CD14-positive monocyte (primary cell): Measurements from ENCODE around the gene HSPB9. TPM values are rescaled to one million over a fixed set of nuclear protein-coding genes. Genes with fewer than 3 reads are reported as not detected.

Experiments
- DNase-seq, 3 donors: peaks; one replicate each; pipeline ENCODE4 v3.0.0-alpha.2; 2011 to 2022
- H2AFZ ChIP-seq: 2 replicates; pipeline ENCODE4 v1.6.0; 2012; ENCODE audit warnings: mild to moderate bottlenecking, low read depth, low read length, inconsistent platforms; ENCODE audit not compliant: insufficient read depth, poor library complexity, severe bottlenecking
- H3K27ac ChIP-seq, 2 donors: 1 replicate in 1 of 2; 2 replicates in 1 of 2; pipeline ENCODE4 v1.5.1; 2012 to 2013; ENCODE audit warnings: low read length in 2 of 2, control low read depth in 1 of 2, inconsistent platforms in 1 of 2, low read depth in 1 of 2, mild to moderate bottlenecking in 1 of 2
- H3K27me3 ChIP-seq, 2 donors: one replicate each; pipeline versions ENCODE4 v1.6.0 to v1.6.1; 2011 to 2013; ENCODE audit warnings: low read length in 2 of 2; ENCODE audit not compliant: control insufficient read depth in 2 of 2, insufficient read depth in 2 of 2
- H3K36me3 ChIP-seq, 2 donors: replicated peaks in 1 of 2; 1 replicate in 1 of 2; 2 replicates in 1 of 2; pipeline versions ENCODE4 v1.5.1 to v1.6.1; 2012 to 2013; ENCODE audit warnings: low read length in 2 of 2, control low read depth in 1 of 2, inconsistent platforms in 1 of 2, mild to moderate bottlenecking in 1 of 2; ENCODE audit not compliant: insufficient read depth in 2 of 2, control insufficient read depth in 1 of 2
- H3K4me1 ChIP-seq, 2 donors: 1 replicate in 1 of 2; 2 replicates in 1 of 2; pipeline versions ENCODE4 v1.5.1 to v1.6.1; 2012 to 2013; ENCODE audit warnings: low read length in 2 of 2, control low read depth in 1 of 2, inconsistent platforms in 1 of 2, mild to moderate bottlenecking in 1 of 2, moderate library complexity in 1 of 2; ENCODE audit not compliant: insufficient read depth in 2 of 2, control insufficient read depth in 1 of 2
- H3K4me2 ChIP-seq: replicated peaks from 2 replicates; pipeline ENCODE3; 2012; ENCODE audit warnings: low read length, moderate library complexity, mild to moderate bottlenecking; ENCODE audit not compliant: poor library complexity, severe bottlenecking; ENCODE audit errors: extremely low read depth
- H3K4me3 ChIP-seq, 3 experiments: fragments of 200-600 bp in 1 of 3; sonication (generic) in 1 of 3; replicated peaks in 1 of 3; 1 replicate in 2 of 3; 2 replicates in 1 of 3; pipeline ENCODE4 v1.5.1; 2011 to 2013; ENCODE audit warnings: low read length in 3 of 3, mild to moderate bottlenecking in 3 of 3, control low read depth in 2 of 3, low read depth in 2 of 3, inconsistent platforms in 1 of 3, moderate library complexity in 1 of 3
- H3K79me2 ChIP-seq: 2 replicates; pipeline ENCODE4 v1.6.0; 2012; ENCODE audit warnings: mild to moderate bottlenecking, control low read depth, inconsistent platforms, low read length, moderate library complexity; ENCODE audit not compliant: insufficient read depth
- H3K9ac ChIP-seq: 2 replicates; pipeline ENCODE4 v1.6.0; 2017; ENCODE audit warnings: low read length, mild to moderate bottlenecking; ENCODE audit not compliant: insufficient read depth, poor library complexity, severe bottlenecking
- H3K9me3 ChIP-seq, 2 donors: replicated peaks in 1 of 2; 1 replicate in 1 of 2; 2 replicates in 1 of 2; pipeline versions ENCODE4 v1.5.1 to v1.6.1; 2012 to 2013; ENCODE audit warnings: low read length in 2 of 2, control low read depth in 1 of 2; ENCODE audit not compliant: control insufficient read depth in 1 of 2, insufficient read depth in 1 of 2
- H4K20me1 ChIP-seq: 2 replicates; pipeline ENCODE4 v1.6.0; 2012; ENCODE audit warnings: mild to moderate bottlenecking, low read length, control low read depth, moderate library complexity; ENCODE audit not compliant: insufficient read depth
- H3K27ac Mint-ChIP-seq, 7 donors: one replicate each; pipeline ENCODE4 v1.8.0; 2020; ENCODE audit warnings: mild to moderate bottlenecking in 7 of 7, mixed read lengths in 7 of 7, moderate library complexity in 6 of 7, inconsistent platforms in 2 of 7
- H3K27me3 Mint-ChIP-seq, 3 donors: one replicate each; pipeline ENCODE4 v1.8.0; 2021 to 2022; ENCODE audit warnings: low read depth in 3 of 3, mild to moderate bottlenecking in 3 of 3, mixed read lengths in 3 of 3, moderate library complexity in 3 of 3, inconsistent platforms in 1 of 3
- H3K36me3 Mint-ChIP-seq, 2 donors: one replicate each; pipeline ENCODE4 v1.8.0; 2020; ENCODE audit warnings: mixed read lengths in 2 of 2, inconsistent platforms in 1 of 2, mild to moderate bottlenecking in 1 of 2
- H3K4me1 Mint-ChIP-seq: one replicate; pipeline ENCODE4 v1.8.0; 2020; ENCODE audit warnings: mild to moderate bottlenecking, mixed read lengths
- H3K4me3 Mint-ChIP-seq, 2 donors: one replicate each; pipeline ENCODE4 v1.8.0; 2020; ENCODE audit warnings: mild to moderate bottlenecking in 2 of 2, mixed read lengths in 2 of 2, moderate library complexity in 1 of 2
- H3K9me3 Mint-ChIP-seq, 7 donors: one replicate each; pipeline ENCODE4 v1.8.0; 2020 to 2022; ENCODE audit warnings: mixed read lengths in 7 of 7, mild to moderate bottlenecking in 6 of 7, moderate library complexity in 6 of 7, inconsistent platforms in 2 of 7
- WGBS: methylation state at CpG from one replicate; pipeline ENCODE4 v1.1.5; 2013; ENCODE audit warnings: missing lambda C conversion rate; ENCODE audit not compliant: insufficient coverage; 5-methylcytosine and 5-hydroxymethylcytosine counted together
- intact Hi-C, 2 donors: fragments of 100-400 bp; cut with micrococcal nuclease; formaldehyde crosslinking; loops; one replicate each; pipeline versions ENCODE4 v1.15.0 to v1.15.1; 2023
- polyA plus RNA-seq, 3 donors: library from polyadenylated mRNA; depleted of rRNA in 1 of 3; unstranded in 2 of 3; stranded (reverse) in 1 of 3; fragments of 300-500 nt in 2 of 3; fragments of >200 nt in 1 of 3; fragmentation: Illumina TruSeq in 2 of 3; gene quantifications; 1 replicate in 2 of 3; 2 replicates in 1 of 3; pipeline ENCODE4 v1.2.3, GENCODE V29; 2012 to 2021
- TF ChIP-seq, protein P1 (sequence below): fragments of 200-600 bp; IDR thresholded peaks from one replicate; pipeline ENCODE4 v1.8.0; 2022; ENCODE audit warnings: antibody characterized with exemption, mild to moderate bottlenecking

Gene HSPB9
- polyA plus RNA-seq, 3 donors, result 0.04 TPM; not detected in 2

DNA sequence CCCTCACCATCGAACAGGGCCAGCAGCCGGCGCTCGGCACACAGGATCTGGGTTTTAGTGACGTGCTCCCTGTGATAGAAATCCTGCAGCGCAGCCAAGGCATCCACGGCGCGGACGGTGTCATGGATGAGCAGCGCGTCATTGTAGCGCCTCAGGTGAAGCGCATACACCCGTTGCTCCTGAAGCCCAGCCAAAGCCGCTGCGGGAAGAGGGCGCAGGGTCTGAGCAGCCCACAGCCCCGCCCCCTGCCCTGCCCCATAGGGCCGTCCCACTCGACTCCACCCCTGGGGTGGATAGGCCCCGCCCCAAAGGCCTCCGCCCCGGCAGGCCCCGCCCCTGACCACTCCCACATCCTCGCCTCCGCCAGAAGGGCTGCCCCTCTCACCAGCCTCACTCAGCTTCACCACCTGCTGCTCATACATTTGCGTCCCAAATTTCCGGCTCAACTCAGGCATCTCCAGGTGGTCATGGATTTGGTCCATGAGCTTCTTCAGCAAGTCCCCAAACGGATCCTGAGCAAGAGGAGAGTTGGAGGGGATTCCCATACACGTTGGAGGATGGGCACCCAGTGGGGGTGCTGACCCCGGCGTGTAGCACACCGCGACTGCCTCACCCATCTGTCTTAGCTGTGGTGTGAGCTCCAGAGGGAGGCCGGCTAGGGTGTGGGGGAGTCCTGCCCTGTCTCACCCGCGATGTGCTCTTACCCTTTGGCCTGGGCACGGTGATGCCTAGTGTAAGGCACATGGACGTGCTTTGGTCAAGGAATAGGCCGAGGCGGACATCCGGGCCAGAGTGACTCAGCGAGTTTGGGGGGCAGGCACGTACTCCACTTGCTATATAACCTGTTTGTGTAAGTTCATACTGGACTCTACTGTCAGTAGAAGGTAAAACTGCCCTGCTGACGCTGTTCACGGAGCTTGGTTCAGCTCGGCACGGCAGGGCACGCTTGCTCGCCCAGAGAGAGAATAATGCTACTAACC, 14.7 kb upstream of the HSPB9 start:
- H3K9ac ChIP-seq, result peak overlapping the region; percentile 38
- peaks cover 0 to 11% (median 1%) of the 10 kb centered on the region in 3 donors for H3K27me3 Mint-ChIP-seq
- TF ChIP-seq, protein P1, sequence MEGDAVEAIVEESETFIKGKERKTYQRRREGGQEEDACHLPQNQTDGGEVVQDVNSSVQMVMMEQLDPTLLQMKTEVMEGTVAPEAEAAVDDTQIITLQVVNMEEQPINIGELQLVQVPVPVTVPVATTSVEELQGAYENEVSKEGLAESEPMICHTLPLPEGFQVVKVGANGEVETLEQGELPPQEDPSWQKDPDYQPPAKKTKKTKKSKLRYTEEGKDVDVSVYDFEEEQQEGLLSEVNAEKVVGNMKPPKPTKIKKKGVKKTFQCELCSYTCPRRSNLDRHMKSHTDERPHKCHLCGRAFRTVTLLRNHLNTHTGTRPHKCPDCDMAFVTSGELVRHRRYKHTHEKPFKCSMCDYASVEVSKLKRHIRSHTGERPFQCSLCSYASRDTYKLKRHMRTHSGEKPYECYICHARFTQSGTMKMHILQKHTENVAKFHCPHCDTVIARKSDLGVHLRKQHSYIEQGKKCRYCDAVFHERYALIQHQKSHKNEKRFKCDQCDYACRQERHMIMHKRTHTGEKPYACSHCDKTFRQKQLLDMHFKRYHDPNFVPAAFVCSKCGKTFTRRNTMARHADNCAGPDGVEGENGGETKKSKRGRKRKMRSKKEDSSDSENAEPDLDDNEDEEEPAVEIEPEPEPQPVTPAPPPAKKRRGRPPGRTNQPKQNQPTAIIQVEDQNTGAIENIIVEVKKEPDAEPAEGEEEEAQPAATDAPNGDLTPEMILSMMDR, result no peak
- H3K9me3 Mint-ChIP-seq, result no peaks in the 10 kb centered on the region
- peaks cover 28% of the 10 kb centered on the region for H3K4me1 Mint-ChIP-seq
- H3K27ac ChIP-seq, result no peak overlapping the region
- peaks cover 14 to 44% of the 10 kb centered on the region in 2 donors for H3K36me3 ChIP-seq
- H3K4me2 ChIP-seq, result peak overlapping the region; percentile 82
- peak overlapping the region; percentile 78 for H2AFZ ChIP-seq
- peaks cover 24 to 29% of the 10 kb centered on the region in 2 donors for H3K4me1 ChIP-seq
- H3K27me3 ChIP-seq, result no peaks in the 10 kb centered on the region
- H3K79me2 ChIP-seq, result peaks cover 5% of the 10 kb centered on the region
- peak; percentile 73 to 76 (median 74) for DNase-seq
- intact Hi-C loops, result no loop called here
- peaks cover 52 to 62% of the 10 kb centered on the region in 2 donors for H3K36me3 Mint-ChIP-seq
- H3K9me3 ChIP-seq, result no peaks in the 10 kb centered on the region
- H4K20me1 ChIP-seq, result no peaks in the 10 kb centered on the region
- H3K4me3 ChIP-seq, result peak overlapping the region; percentile 28 to 75 (median 35)
- 39% methylated on average over 51 of the region's 51 CpGs for WGBS
- peak overlapping the region; percentile 72 to 79 for H3K4me3 Mint-ChIP-seq
- peak overlapping the region in 2 of 7 donors; percentile 50 to 57 for H3K27ac Mint-ChIP-seq

DNA sequence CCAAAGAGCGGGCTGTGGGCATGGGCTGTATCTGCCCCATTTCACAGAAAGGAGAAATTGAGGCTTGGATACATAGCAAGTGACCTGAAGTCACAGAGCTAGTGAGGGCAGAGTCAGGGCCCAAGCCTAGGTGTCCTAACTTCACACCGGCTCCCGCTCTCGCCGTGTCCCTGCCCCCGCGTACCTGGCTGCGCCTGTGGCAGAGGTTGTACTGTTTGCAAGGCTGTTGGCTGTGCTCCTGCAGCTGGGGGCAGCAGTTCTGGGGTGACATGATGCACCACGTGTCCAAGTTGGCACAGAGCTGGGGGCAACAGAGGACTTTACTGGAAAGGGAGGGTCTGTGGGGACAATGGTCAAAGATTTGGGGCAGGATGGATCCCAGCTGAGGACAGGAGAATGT, 13.5 kb upstream of the HSPB9 start:
- Mint-ChIP-seq H3K9me3 (no peaks in the 10 kb centered on the region), H3K4me1 (peaks cover 29% of the 10 kb centered on the region), H3K27me3 (peaks cover 0 to 11% (median 0%) of the 10 kb centered on the region in 3 donors), H3K36me3 (peaks cover 44 to 52% of the 10 kb centered on the region in 2 donors), H3K4me3 (no peak overlapping the region), H3K27ac (peak overlapping the region in 3 of 7 donors; percentile 38 to 74 (median 57))
- Histone ChIP-seq H3K4me1 (peaks cover 29 to 35% of the 10 kb centered on the region in 2 donors), H3K4me2 (no peak overlapping the region), H4K20me1 (no peaks in the 10 kb centered on the region), H2AFZ (no peak overlapping the region), H3K27ac (no peak overlapping the region), H3K36me3 (peaks cover 14 to 32% of the 10 kb centered on the region in 2 donors), H3K4me3 (no peak overlapping the region), H3K27me3 (no peaks in the 10 kb centered on the region), H3K79me2 (peaks cover 5% of the 10 kb centered on the region), H3K9me3 (no peaks in the 10 kb centered on the region), H3K9ac (no peak overlapping the region)
- TF ChIP-seq, protein P1, result no peak
- WGBS, result 96% methylated on average over 9 of the region's 9 CpGs
- no peak for DNase-seq
- intact Hi-C loops, result no loop called here
